D721Med (cell line): Measurements from ENCODE around the gene FHL1.

Experiments used
- DNase-seq: peaks from one replicate; pipeline ENCODE4 v3.0.0; 2011; ENCODE audit warnings: low spot score; ENCODE audit not compliant: insufficient read length
- FAIRE-seq: peaks from 2 replicates; lab custom pipeline; 2011; peaks lifted over from hg19 to GRCh38; lab: Jason Lieb, UNC
- CTCF ChIP-seq: IDR thresholded peaks from 2 replicates; pipeline ENCODE4 v1.5.1; 2012; ENCODE audit warnings: mild to moderate bottlenecking, control low read depth; ENCODE audit not compliant: insufficient read depth; ENCODE audit errors: missing control alignments

The FHL1 gene

GRCh38 chrX:136260776-136261175, 113.4 kb downstream of the FHL1 start:
- FAIRE-seq (no peak), DNase-seq (no peak)
- no peak for TF ChIP-seq CTCF
